ENCODE data around the gene DENND11.

The DENND11 gene

DNA sequence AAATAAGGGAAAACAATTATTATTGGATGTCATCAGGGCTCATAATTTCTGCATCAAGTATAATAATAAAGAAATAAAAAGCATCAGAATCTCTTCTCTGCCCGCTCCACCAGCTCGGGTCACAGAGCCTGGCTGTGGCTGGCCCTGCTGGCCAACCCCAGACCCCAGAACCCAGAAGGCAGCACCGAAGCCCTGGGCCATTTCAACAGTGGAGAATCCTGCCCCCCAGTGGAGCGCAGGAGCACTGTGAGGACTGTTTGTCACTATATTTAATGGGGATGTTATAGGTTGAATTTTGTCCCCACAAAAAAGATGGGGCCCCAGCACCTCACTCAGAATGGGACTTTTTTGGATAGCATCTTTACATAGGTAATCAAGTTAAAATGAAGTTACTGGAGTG lies 27.3 kb downstream of the DENND11 start:
- DNase-seq (ENCODE audit: low read depth) = no peak
- peaks cover 6% of the 10 kb centered on the region for H3K36me3 ChIP-seq (ENCODE audit: control insufficient read depth, insufficient read depth, low read length, severe bottlenecking)

GRCh38 chr7:141674171-141674671 lies 27.7 kb downstream of the DENND11 start:
- Histone ChIP-seq H3K9ac (ENCODE audit: low read length) (no peak overlapping the region), H3K4me1 (ENCODE audit: control insufficient read depth, insufficient read depth, low read length) (peaks cover 17% of the 10 kb centered on the region), H3K27me3 (replicated peaks; ENCODE audit: control insufficient read depth, insufficient read depth, low read length) (no peaks in the 10 kb centered on the region), H3K4me3 (ENCODE audit: low read length) (no peak overlapping the region), H3K9me3 (ENCODE audit: control insufficient read depth, low read length) (no peaks in the 10 kb centered on the region), H3K36me3 (ENCODE audit: control insufficient read depth, insufficient read depth, low read length, severe bottlenecking) (peaks cover 6% of the 10 kb centered on the region)
- DNase-seq (ENCODE audit: low read depth) = no peak

More for the DNA sequence above, 27.3 kb downstream of the DENND11 start:
- Histone ChIP-seq H3K9me3 (ENCODE audit: control insufficient read depth, low read length) (no peaks in the 10 kb centered on the region), H3K27me3 (replicated peaks; ENCODE audit: control insufficient read depth, insufficient read depth, low read length) (no peaks in the 10 kb centered on the region), H3K4me1 (ENCODE audit: control insufficient read depth, insufficient read depth, low read length) (peaks cover 17% of the 10 kb centered on the region), H3K4me3 (ENCODE audit: low read length) (no peak overlapping the region), H3K9ac (ENCODE audit: low read length) (no peak overlapping the region)

DNA sequence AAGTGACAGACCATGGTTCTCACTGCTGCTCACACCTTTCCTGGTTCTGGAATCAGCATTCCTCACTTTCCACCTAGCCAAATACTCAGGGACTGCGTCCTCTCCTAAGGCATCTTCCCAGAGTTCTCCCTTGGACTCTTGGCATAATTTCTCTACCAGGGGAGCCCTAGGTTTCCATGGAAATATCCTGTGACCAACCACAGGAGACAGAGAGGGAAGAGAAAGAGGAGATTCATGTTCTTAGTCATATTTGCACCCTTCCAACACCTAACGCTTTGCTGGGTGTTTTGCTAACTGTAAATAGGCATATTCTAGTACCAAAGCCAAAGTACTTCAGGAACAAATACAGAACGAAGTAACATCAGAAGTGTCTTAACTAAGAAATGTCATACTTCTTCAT lies 28.6 kb downstream of the DENND11 start:
- Histone ChIP-seq H3K27me3 (replicated peaks; ENCODE audit: control insufficient read depth, insufficient read depth, low read length) (no peaks in the 10 kb centered on the region), H3K9ac (ENCODE audit: low read length) (no peak overlapping the region), H3K9me3 (ENCODE audit: control insufficient read depth, low read length) (no peaks in the 10 kb centered on the region), H3K36me3 (ENCODE audit: control insufficient read depth, insufficient read depth, low read length, severe bottlenecking) (peaks cover 6% of the 10 kb centered on the region), H3K4me1 (ENCODE audit: control insufficient read depth, insufficient read depth, low read length) (peaks cover 17% of the 10 kb centered on the region), H3K4me3 (ENCODE audit: low read length) (no peak overlapping the region)
- DNase-seq (ENCODE audit: low read depth) = no peak

GRCh38 chr7:141671705-141672496 lies 30.1 kb downstream of the DENND11 start:
- no peak overlapping the region for H3K4me3 ChIP-seq (ENCODE audit: low read length)

GRCh38 chr7:141668853-141669252 lies 33.1 kb downstream of the DENND11 start:
- no peak for DNase-seq (ENCODE audit: low read depth)
- no peak overlapping the region for H3K4me3 ChIP-seq (ENCODE audit: low read length)
- peaks cover 15% of the 10 kb centered on the region for H3K36me3 ChIP-seq (ENCODE audit: control insufficient read depth, insufficient read depth, low read length, severe bottlenecking)
- no peaks in the 10 kb centered on the region for H3K9me3 ChIP-seq (ENCODE audit: control insufficient read depth, low read length)
- H3K4me1 ChIP-seq (ENCODE audit: control insufficient read depth, insufficient read depth, low read length) = peaks cover 9% of the 10 kb centered on the region
- no peak overlapping the region for H3K9ac ChIP-seq (ENCODE audit: low read length)
- H3K27me3 ChIP-seq (replicated peaks; ENCODE audit: control insufficient read depth, insufficient read depth, low read length) = no peaks in the 10 kb centered on the region

More at GRCh38 chr7:141671705-141672496, 30.1 kb downstream of the DENND11 start:
- no peaks in the 10 kb centered on the region for H3K27me3 ChIP-seq (replicated peaks; ENCODE audit: control insufficient read depth, insufficient read depth, low read length)
- peaks cover 6% of the 10 kb centered on the region for H3K36me3 ChIP-seq (ENCODE audit: control insufficient read depth, insufficient read depth, low read length, severe bottlenecking)
- peaks cover 16% of the 10 kb centered on the region for H3K4me1 ChIP-seq (ENCODE audit: control insufficient read depth, insufficient read depth, low read length)
- no peaks in the 10 kb centered on the region for H3K9me3 ChIP-seq (ENCODE audit: control insufficient read depth, low read length)
- H3K9ac ChIP-seq (ENCODE audit: low read length) = no peak overlapping the region
- DNase-seq (ENCODE audit: low read depth) = peak; percentile 10

DNA sequence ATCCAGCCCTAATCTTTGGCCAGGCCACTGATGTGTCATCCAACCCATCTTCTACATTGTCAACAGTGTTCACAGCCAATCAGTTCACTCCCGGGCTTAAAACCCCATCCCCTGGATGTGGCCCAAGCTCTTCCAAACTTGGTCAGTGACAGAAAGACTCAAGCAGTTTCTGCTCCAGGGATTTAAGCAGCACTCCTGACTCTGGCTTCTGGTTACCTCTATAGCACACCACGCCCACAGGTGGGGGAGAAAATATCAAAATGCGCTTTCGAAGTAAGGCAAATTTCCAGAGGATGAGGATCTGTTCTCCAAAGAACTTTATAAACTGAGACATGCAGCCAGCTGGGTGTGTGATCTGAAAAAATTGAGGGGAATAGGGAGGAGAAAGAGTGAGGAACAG lies 35.9 kb downstream of the DENND11 start:
- no peaks in the 10 kb centered on the region for H3K9me3 ChIP-seq (ENCODE audit: control insufficient read depth, low read length)
- no peaks in the 10 kb centered on the region for H3K27me3 ChIP-seq (replicated peaks; ENCODE audit: control insufficient read depth, insufficient read depth, low read length)
- H3K36me3 ChIP-seq (ENCODE audit: control insufficient read depth, insufficient read depth, low read length, severe bottlenecking) = peaks cover 24% of the 10 kb centered on the region
- H3K4me1 ChIP-seq (ENCODE audit: control insufficient read depth, insufficient read depth, low read length) = peaks cover 3% of the 10 kb centered on the region
- H3K9ac ChIP-seq (ENCODE audit: low read length) = no peak overlapping the region
- no peak overlapping the region for H3K4me3 ChIP-seq (ENCODE audit: low read length)
- DNase-seq (ENCODE audit: low read depth) = no peak

DNA sequence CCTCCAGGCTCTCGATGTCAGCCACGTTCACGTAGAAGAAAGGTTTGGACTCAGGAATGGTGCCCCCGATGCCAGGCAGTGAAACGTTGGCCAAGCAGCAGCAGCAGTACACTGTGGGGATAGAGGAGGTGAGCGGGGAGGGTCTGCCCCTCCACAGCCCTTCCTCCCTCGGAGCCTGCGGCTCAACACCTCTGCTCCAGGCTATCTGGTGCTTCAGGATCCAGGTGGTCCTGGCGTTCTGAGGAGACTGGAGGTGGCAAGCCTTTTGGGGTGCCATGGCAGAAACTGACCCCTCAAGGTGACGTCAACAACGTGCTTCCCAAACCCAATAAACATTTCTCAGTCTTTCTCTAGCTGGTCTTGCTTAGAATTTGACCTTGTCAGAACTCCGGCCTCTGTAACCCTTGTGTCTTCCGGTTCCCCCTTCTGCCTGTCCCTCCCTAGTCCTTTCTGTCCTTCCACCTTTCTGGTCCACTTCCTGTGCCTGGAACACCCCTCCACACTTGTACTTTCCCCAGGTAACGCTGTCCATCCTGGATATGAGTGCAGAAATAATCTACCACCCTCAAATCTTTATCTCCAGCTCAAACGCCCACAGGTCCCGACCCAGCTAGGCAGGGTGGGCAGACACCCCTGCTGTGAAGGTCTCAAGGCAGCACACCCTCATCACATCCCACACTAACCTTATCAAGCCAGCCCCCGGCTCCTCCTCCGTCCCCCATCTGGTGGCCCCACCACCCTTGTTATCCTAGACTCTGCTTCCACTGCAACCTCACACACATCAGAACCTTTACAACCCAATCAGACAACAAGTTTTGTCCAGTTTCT lies 36.5 kb downstream of the DENND11 start:
- peaks cover 26% of the 10 kb centered on the region for H3K36me3 ChIP-seq (ENCODE audit: control insufficient read depth, insufficient read depth, low read length, severe bottlenecking)

DNA sequence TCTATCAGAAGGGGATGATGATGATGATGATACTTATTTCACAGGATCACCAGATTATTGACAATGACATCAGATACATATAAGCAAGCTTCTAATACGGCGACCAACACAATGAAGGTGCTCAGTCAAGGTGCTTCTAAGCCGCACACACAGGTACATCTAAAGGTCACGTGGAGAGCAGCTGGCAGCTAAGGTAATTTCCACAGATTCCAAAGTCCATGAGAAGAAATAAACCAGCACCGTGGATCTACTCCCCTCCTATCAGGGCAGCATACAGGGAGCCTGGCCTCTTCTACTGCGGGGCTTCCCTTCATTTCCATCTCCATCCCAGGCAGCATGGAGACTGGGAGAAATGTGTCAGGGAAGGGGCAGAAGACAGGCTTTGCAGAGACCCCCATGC lies 37.5 kb downstream of the DENND11 start:
- Histone ChIP-seq H3K9me3 (ENCODE audit: control insufficient read depth, low read length) (no peaks in the 10 kb centered on the region), H3K4me3 (ENCODE audit: low read length) (no peak overlapping the region), H3K9ac (ENCODE audit: low read length) (no peak overlapping the region), H3K4me1 (ENCODE audit: control insufficient read depth, insufficient read depth, low read length) (peaks cover 3% of the 10 kb centered on the region), H3K36me3 (ENCODE audit: control insufficient read depth, insufficient read depth, low read length, severe bottlenecking) (peaks cover 28% of the 10 kb centered on the region), H3K27me3 (replicated peaks; ENCODE audit: control insufficient read depth, insufficient read depth, low read length) (no peaks in the 10 kb centered on the region)
- no peak for DNase-seq (ENCODE audit: low read depth)

More for the DNA sequence above, 36.5 kb downstream of the DENND11 start:
- Histone ChIP-seq H3K4me3 (ENCODE audit: low read length) (no peak overlapping the region), H3K9ac (ENCODE audit: low read length) (no peak overlapping the region), H3K27me3 (replicated peaks; ENCODE audit: control insufficient read depth, insufficient read depth, low read length) (no peaks in the 10 kb centered on the region), H3K4me1 (ENCODE audit: control insufficient read depth, insufficient read depth, low read length) (peaks cover 3% of the 10 kb centered on the region), H3K9me3 (ENCODE audit: control insufficient read depth, low read length) (no peaks in the 10 kb centered on the region)
- DNase-seq (ENCODE audit: low read depth) = no peak

GRCh38 chr7:141663081-141663849 lies 38.7 kb downstream of the DENND11 start:
- no peak for DNase-seq (ENCODE audit: low read depth)
- H3K9ac ChIP-seq (ENCODE audit: low read length) = no peak overlapping the region
- no peaks in the 10 kb centered on the region for H3K9me3 ChIP-seq (ENCODE audit: control insufficient read depth, low read length)
- peaks cover 31% of the 10 kb centered on the region for H3K36me3 ChIP-seq (ENCODE audit: control insufficient read depth, insufficient read depth, low read length, severe bottlenecking)
- H3K27me3 ChIP-seq (replicated peaks; ENCODE audit: control insufficient read depth, insufficient read depth, low read length) = no peaks in the 10 kb centered on the region
- no peak overlapping the region for H3K4me3 ChIP-seq (ENCODE audit: low read length)
- peaks cover 3% of the 10 kb centered on the region for H3K4me1 ChIP-seq (ENCODE audit: control insufficient read depth, insufficient read depth, low read length)

- Histone ChIP-seq H3K27me3 (replicated peaks; ENCODE audit: control insufficient read depth, insufficient read depth, low read length) (no peaks in the 10 kb centered on the region), H3K36me3 (ENCODE audit: control insufficient read depth, insufficient read depth, low read length, severe bottlenecking) (peaks cover 31% of the 10 kb centered on the region)
Observed at GRCh38 chr7:141660259-141660658, 41.7 kb downstream of the DENND11 start.

DNA sequence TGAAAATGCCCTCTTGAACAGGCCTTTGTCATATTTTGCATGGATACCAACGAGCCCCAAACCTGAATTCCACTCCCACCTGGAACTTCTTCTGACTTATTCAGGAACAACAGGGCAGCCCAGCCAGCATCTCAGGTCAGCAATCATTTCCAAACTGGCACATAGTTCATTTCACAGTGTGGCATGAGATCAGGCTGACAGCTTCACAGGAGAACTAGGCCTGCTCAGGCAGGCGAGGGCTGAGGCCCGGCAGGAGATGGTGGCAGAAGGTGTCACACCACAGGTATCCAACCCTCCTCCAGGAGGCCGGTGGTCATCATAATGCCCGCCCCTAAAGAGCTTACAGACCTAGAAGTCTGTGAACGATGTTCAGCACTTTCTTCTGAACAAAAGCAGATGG lies 42.5 kb downstream of the DENND11 start:
- Histone ChIP-seq H3K27me3 (replicated peaks; ENCODE audit: control insufficient read depth, insufficient read depth, low read length) (no peaks in the 10 kb centered on the region), H3K36me3 (ENCODE audit: control insufficient read depth, insufficient read depth, low read length, severe bottlenecking) (peaks cover 24% of the 10 kb centered on the region), H3K9me3 (ENCODE audit: control insufficient read depth, low read length) (no peaks in the 10 kb centered on the region), H3K4me1 (ENCODE audit: control insufficient read depth, insufficient read depth, low read length) (peaks cover 3% of the 10 kb centered on the region), H3K9ac (ENCODE audit: low read length) (no peak overlapping the region), H3K4me3 (ENCODE audit: low read length) (no peak overlapping the region)
- no peak for DNase-seq (ENCODE audit: low read depth)

More at GRCh38 chr7:141660259-141660658, 41.7 kb downstream of the DENND11 start:
- DNase-seq (ENCODE audit: low read depth) = no peak
- Histone ChIP-seq H3K9me3 (ENCODE audit: control insufficient read depth, low read length) (no peaks in the 10 kb centered on the region), H3K4me1 (ENCODE audit: control insufficient read depth, insufficient read depth, low read length) (peaks cover 3% of the 10 kb centered on the region), H3K9ac (ENCODE audit: low read length) (no peak overlapping the region), H3K4me3 (ENCODE audit: low read length) (no peak overlapping the region)
